HG03354 (cell line): ENCODE results near the gene RNF208.
A peak's percentile ranks its signal among the peaks of the same experiment; 100 is the strongest.

Source experiments
- ATAC-seq: cut with Tn5 transposase; IDR thresholded peaks from one replicate; pipeline ENCODE4 v1.9.1; 2021; ENCODE audit warnings: mild to moderate bottlenecking; ENCODE audit not compliant: unreplicated experiment, poor library complexity, severe bottlenecking

The RNF208 gene

DNA sequence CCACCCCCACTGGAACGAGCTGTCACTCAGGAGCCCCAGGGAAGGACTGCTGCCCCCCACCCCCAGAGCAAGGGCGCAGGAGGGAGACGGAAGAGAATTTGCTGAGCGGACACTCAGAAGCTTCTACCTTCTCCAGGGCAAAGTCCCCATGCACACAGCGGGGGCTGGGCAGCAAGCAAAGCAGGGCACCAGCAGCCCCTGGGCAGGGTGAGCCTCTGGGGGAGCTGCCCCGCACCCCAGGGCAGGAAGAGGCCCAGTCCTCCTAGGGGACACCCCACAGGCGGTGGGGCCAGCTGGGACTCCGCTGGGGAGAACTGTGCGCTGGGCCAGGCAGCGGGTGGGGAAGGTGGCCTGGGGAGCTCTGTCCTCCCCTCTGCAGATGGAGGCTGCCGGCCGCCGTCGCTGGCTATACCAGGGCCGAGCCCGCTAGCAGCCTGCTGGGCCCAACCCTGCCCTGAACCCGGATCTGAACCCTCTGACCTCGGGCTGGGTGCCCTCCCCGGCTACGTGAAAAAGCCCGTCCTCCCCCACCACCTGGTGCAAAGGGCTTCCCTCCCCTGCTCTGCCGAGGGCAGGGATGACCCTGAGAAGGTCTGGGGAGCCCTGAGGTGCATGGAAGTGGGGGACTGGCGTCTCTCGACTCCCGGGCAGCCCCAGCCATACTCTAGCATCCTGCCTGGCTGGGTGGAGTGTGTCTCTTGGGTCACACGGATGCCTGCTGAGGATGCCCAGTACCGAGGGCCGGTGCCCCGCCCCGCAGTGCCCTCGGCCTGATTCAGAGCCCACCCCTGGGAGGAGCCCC, 8.1 kb upstream of the RNF208 start:
- ATAC-seq: no peak

- no peak for ATAC-seq
These were observed 7.2 kb upstream of the RNF208 start for GRCh38 chr9:137228968-137229896.

- no peak for ATAC-seq
These were observed 6.5 kb upstream of the RNF208 start for GRCh38 chr9:137228506-137228967.

DNA sequence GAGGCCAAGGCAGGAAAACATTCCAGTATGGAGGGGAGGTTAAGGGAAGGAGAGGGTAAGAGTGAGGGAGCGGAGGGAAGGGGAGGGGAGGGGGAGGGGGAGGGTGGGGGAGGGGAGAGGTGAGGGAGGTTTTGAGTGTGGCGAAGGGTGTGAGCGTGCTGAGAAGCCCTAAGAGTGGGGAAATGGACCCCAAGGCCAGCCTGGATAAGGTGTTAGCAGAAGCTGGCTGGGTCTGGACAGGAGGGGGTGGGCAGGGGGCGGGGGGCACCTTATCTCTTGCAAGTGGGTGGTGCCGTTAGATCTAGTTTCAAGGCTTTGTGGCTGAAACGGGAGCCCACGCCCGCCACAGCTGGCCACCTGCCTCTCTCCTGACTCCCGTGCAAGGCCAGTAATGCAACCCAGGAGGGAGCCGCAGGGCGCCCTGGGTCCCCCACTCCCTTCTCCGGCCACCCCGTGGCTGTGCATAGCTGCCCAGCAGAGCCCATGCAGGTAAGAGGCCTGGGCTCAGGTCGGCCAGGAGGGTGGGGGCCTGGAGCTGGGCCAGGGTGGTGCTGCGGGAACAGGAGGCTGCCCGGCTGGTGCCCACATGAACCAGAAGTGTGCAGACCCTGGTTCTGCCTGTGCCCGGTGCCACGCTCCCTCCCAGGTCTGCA, 5.9 kb upstream of the RNF208 start:
- no peak for ATAC-seq

- no peak for ATAC-seq
These were observed 5.2 kb upstream of the RNF208 start, which contains the start of gene RNF224 for GRCh38 chr9:137227054-137227852. Gene RNF224 (plus strand): TSS chr9:137227502. CDS start chr9:137228336, 834 bp downstream.

GRCh38 chr9:137226338-137227053, 4.5 kb upstream of the RNF208 start:
- ATAC-seq: no peak

DNA sequence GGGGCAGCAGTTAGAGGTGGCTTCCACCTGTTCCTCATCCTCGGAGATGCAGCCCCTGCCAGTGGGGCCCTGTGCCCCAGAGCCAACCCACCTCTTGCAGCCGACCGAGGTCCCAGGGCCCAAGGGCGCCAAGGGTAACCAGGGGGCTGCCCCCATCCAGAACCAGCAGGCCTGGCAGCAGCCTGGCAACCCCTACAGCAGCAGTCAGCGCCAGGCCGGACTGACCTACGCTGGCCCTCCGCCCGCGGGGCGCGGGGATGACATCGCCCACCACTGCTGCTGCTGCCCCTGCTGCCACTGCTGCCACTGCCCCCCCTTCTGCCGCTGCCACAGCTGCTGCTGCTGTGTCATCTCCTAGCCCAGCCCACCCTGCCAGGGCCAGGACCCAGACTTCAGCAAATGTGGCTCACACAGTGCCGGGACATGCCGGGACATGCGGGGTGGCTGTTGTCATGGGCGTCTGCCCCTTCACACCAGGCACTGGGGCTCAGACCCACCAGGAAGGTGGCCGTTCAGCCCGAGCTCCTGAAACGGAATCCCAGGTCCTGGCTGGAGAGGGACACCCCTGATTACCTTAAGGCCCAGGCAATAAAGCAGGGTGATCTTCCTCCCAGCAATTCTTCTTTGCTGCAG, 3.8 kb upstream of the RNF208 start:
- ATAC-seq: no peak

DNA sequence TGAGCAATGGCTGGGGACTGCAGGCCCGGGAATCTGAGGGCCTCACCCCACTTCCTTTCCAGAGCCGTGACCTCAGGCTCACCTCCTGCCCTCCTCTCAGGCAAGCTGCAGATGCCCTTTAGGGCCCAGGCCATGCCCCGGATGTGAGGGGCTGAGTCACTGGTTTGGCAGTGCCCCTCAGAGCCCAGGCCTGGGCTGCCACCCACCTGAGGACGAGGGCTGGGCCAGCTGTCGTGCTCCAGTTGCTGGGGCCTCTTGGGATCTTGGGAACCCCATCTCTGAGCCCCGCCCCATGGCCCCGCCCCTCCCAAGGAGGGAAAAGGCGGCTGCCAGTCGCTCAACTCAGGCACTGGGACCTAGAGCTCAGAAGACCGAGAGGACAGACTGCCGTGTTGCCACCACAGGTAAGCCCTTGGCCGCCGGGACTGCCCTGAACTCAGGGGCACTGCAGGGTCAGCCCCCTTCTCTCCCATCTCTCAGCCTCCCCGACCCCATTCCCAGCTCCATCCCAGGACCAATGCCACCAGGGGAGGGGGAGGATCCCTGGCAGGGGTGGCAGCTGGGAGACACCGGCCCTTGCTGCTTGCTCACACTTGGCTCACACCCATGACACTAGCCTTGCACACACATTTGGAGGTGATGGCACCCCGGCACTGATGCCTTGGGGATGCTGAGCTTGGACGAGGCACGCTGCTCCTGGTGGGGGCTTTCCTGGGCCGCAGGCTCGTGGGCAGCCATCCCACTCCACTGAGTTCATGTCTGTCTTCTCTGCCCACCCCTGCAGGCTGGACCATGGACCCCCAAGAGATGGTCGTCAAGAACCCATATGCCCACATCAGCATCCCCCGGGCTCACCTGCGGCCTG, 3.0 kb upstream of the RNF208 start, which contains the start of gene CYSRT1:
CYSRT1 (plus strand) TSS at position 345 of the 865 bp plus-strand sequence; CDS start at position 793, 448 bp downstream.
- no peak for ATAC-seq

- peak; percentile 74 for ATAC-seq
These were observed 1.3 kb upstream of the RNF208 start for GRCh38 chr9:137223078-137223970.

- no peak for ATAC-seq
These were observed 431 bp downstream of the RNF208 start for GRCh38 chr9:137221506-137222111.

GRCh38 chr9:137221095-137221505, 940 bp downstream of the RNF208 start:
- no peak for ATAC-seq

DNA sequence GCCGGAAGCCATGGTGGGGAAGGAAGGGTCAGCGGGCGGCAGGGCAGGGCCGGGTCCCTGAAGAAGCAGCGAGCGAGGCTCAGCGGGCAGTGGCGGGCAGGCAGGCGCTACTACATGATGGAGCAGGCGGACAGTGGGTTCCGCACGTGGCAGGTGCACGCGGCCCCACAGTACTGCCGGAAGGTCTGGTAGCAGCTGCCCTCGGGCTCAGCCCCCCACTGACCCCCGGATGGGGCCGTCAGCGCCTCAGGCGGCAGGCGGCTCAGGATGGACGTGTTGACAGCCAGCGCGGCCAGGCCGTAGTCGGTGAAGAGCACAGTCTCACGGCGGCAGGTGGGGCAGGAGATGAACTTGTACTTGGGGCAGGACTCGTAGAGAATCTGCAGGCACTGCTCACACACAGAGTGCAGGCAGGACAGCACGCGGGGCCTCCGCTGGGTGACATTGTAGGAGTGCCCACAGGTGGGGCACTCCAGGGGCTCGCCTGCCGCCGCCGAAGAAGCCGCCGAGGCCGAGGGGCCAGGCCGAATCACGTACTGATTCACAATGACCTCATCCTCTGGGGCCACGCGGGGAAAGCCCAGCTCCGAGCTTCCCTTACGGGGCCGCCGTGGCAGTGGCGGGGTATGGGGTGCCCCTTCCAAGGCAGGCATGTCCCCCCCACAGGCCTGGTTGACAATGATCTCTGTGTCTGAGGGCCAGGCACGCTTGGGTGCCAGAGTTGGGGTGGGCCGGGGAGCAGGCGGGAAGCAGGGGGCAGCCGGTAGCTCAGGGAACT, 1.5 kb downstream of the RNF208 start:
- no peak for ATAC-seq

DNA sequence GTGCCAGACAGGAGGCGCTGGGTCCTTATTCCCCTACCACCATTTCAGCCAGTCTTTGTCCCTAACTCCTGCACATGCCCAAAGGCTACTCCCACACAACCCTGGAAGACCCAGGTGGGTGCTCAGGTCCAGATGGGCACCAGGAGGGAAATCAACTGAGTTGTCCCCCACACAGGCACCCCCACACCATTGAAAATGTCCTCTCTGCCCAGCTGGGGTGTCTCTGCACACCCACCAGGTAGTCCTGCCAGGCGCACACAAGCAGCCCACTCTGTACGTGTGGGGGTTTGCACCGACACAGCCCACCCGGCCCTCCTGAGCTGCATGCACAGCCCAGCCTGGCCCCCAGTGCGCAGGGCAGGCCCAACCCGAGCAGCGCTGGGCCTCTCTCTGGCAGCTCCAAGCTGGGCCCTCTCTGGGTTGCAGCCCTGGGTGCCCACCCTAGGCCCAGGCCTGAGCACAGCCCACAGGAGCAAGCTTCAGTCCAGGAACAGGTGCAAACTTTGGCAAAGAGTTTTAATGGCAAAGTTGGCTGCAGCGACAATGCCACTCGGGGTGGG, 2.2 kb downstream of the RNF208 start:
- no peak for ATAC-seq

- ATAC-seq: no peak
These were observed 3.2 kb downstream of the RNF208 start for GRCh38 chr9:137218754-137219271.
